Measurements from ENCODE around the gene PGM1. TPM values are rescaled to one million over a fixed set of nuclear protein-coding genes. Genes with fewer than 3 reads are reported as not detected.
A peak's percentile ranks its signal among the peaks of the same experiment; 100 is the strongest.

PGM1 gene
- total RNA-seq, 1 donor from 2014 or later, result 32.9 TPM

DNA sequence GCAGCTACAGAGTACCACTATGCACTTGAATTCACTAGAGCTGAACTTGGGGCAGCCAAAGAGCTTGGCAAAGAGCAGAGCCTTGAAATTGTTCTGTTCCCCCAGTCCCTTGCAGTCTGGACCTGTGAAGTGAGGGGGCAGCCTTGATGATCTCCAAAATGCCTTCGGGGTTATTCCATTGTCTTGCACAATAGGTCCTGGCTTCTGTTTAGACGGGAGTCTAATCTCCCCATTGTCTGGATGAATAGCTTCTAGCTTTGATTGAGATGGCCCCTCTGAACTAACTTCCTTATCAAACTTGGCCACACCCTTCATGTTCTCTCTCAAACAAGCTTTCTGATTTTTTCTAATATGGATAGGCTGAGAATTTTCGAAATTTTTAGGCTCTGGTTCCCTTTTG, 72.6 kb downstream of the PGM1 start:
- no peak for DNase-seq (ENCODE audit: low spot score)

DNA sequence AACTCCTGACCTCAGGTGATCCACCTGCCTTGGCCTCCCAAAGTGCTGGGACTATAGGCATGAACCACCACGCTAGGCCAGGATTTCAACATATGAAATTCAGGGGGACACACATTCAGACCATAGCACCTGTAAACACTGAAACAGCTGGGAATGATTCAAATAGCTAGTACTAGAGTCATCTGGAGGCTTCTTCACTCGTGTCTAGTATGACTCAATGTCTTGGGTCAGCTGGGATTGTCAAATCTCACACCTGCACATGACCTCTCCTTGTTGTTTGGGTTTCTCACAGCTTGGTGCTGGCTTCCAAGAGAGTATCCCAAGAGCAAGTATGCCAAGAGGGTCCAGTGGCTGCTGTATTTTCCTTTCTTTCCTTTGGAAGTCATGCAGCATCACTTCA, 75.1 kb downstream of the PGM1 start:
- DNase-seq (ENCODE audit: low spot score), result no peak

DNA sequence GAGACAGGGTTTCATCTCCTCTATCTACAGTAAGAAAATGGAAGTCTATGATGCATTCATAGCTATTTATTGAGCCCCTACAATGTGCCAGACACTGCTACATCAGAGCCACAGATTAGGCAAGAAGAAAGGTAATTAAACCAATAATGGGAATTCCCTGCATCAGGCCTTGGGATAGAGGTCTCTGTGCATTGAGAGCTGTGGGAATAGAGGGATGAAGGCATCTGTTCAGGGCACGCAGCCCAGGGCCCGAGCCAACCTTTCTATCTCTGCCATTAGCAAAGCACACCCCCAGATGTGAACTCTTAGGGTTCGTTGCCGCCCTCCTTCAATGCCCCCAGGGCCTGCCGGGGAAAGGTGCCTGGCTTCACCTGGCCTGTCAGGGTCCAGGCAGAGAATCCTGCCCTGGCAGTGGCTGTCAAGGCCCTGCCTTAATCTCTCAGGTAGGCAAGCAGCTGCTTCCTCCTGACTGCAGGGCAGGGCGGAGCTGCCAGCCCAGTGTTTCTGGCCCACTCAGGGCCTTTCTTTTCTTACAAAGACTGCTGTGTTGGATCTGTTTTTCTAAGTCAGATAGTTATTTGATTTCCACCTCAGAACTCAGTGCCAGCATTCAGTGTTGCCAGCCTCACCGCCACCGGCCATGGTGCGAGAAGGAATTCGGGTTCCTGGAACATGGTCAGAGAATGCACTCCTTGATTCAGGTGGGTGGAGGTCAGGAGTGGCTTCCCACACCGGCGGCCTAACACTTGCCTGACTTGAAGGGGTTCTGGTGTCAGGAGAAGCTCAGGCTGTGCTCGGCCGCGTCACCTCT, 76.1 kb downstream of the PGM1 start:
- no peak for DNase-seq (ENCODE audit: low spot score)

DNA sequence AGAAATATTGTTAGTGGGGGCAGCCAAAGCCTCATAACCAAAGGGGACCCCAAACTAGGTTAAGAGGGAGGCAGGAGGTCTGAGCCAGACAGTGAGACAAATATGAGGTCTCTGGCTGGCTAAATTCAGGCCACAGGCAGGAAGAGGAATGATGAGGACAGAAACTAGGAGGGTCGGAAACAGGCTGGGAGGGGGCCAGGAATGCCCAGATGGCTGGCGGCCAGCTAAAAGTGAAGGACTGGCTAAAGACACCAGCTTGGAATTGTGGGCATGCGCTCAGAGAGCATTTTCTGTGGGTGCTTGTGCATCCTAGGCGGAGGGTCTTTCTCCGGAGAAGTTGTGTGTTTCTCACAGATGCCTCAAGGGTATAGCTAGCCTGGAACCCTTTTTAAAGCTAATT, 77.0 kb downstream of the PGM1 start:
- DNase-seq (ENCODE audit: low spot score), result no peak

DNA sequence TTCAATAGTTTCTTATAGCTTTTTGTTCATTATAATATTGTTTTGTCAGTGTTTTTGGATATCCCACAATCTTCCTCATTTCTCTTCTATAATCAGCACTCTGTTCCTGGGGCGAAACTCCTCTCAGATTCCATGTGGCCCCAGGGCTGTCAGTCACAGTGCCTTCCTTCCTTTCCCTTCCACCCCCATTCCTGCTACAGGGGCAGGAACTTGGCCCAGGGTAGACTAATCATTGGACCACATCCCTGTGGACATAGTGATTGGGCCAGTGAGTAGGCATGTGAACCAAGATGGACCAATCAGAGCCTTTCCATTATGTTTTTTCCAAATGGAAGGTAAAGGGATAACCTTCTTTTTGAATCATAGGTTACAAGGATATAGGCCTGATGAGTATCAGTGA, 78.3 kb downstream of the PGM1 start:
- no peak for DNase-seq (ENCODE audit: low spot score)

DNA sequence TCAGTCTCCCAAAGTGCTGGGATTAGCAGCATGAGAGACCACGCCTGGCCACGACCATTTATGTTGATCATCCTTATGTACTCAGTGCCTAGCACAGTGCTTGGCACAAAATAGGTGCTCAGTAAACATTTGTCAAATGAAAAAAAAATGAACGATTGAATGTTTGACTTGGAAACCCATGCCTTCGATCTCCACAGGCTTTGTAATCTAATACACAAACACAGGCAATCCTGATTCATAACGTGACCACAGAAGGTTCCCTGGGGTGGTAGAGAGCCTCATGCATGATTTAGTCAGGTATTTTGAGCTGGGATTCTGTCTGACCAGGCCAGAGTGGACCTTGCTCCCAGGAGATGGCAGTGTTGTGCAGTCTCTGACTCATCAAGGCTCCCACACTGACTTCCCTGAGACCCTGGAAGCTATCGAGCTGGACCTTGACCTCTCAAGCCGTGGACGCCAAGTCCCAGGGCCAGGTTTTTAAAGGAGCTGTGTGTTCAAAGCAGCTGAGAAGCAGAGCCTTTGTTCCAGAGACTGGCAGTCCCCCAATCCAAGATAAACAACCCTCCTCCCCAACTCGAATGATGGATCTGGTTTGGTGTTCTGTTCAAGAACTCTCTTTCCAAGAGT, 81.1 kb downstream of the PGM1 start:
- peak; percentile 67 for DNase-seq (ENCODE audit: low spot score)

DNA sequence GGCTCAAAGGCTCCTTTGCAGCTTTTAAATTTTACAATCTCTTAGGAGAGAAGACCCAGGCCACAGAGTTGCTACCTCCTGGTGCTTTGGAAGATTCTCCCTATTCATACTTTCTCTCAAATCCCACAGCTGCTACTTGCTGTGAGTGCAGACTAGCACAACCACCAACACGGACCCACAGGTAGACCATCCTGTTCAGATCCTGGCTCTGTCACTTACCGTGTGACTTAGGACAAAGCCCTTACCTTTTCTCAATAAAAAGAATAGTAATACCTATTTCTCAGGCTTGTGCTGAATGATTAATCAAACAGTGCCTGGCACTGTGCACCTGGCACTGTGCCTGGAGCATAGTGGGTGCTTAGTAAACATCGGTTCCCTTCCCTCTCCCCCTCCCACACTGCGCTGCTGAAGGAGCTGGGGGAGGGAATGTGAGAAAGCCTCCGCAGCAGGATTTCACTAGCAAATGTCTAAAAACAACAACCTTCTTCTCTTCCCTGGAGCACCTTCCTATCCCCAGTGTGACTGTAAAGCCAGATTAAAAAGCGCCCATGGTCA, 81.7 kb downstream of the PGM1 start:
- DNase-seq (ENCODE audit: low spot score), result no peak

DNA sequence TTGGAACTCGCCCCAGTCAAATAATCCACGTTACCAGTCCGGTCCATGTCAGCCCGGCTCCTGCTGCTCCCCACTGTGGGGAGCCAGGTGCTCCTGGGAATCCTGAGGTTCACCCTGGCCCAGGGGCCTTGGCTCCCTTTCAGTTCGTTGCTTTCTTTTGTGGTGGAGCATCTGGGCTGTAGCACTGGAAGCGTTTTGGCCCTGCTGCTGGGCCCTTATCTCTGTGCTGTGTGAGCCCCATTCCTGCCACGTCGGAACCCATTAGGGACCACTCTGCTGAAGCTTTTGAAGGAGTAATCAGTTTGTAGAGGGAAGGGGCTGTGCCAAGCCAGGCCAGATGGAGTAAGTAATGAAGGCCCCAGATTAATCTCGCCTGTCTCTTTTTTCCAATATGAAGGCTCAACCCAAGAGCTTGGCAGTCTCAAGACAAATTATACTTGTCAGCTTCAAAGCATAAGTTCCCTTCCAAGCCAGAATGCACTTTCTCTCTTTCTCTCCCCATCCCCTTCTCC, 82.3 kb downstream of the PGM1 start:
- DNase-seq (ENCODE audit: low spot score), result no peak

DNA sequence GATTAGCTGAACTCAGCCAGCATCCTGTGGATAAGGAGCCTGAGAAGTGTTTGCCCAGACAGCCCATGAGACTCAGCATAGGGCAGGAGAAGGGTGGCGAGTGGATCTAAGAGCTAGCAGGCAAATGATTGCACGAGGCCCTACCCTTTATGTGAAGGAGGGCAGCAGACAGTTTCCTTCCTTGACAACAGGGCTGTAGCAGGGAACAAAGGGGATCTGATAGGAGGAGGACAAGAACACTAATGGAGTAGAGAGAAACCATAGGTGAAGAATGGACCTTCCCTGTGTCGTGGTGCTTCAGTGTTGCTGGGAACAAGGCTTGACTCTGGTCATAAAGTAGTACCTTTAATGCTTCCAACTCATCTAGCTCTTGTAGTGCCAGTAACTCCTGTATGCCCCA, 84.3 kb downstream of the PGM1 start:
- DNase-seq (ENCODE audit: low spot score), result no peak

DNA sequence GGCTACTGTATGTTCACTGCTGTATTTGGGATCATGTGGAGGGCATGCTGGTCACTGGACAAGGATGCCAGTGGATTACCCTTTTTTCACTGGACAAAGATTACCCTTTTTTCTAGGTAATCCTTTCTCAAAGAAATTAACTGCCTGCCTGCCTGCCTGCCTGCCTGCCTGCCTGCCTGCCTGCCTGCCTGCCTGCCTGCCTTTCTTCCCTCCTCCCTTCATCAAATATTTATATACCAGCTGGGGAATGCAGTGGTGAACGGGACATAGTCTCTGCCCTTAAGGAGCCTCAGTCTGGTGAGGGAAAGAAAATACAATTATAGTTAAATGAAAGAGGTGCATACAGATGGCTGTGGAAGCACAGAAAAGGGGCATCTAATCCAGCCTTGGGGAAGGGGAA, 85.0 kb downstream of the PGM1 start:
- no peak for DNase-seq (ENCODE audit: low spot score)

DNA sequence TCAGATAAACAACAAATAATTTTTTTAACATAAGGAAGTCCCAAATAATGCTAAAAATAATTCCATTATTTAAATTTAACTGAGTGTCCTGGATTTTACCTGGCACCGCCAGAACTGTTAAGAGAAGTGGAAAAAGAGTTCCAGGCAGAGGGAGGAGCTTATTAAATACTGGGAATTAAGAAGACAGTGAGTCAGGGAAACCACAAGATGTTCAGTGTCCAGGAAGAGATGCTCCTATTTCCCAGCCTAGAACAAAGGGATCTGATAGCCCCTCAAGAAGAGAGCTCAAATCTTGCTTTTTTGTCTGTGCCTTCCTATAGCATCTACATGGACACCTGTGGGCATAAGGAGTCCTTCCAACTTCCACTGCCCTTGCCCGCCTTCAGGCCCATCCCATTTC, 85.9 kb downstream of the PGM1 start:
- no peak for DNase-seq (ENCODE audit: low spot score)

DNA sequence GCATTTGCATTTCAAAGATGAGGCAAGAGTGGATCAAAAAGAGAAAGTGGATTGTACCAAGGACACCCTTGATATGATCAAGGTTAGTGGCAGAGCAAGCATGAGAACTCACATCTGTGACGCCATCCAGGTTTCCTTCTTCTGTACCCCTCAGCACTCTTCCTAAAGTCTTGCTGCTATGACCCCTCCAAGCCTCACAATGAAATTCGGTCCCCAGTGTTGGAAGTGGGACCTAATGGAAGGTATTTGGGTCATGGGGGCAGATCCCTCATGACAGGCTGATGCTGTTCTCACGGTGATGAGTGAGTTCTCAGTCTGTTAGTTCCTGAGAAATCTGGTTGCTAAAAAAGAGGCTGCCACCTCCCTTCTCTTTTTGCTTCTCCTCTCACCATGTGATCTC, 86.4 kb downstream of the PGM1 start:
- DNase-seq (ENCODE audit: low spot score), result no peak

DNA sequence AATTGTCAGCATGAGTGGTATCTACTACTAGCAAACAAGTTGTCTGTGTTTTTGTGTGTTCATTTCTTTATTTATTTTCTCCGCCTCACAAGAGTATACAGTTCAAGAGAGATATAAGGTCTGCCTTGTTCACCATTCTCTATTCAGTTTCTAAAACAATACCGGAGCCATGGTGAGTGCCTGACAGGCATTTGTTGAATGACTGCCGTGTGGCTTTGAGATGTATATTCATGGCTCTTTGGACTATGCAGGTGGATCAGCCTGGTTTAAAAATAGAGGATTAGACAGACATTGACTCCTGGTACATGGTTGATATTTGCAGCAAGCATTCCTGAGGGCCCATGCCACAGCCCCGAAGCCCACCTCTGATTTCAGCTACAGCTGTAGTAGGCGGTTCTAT, 89.7 kb downstream of the PGM1 start:
- DNase-seq (ENCODE audit: low spot score), result no peak

DNA sequence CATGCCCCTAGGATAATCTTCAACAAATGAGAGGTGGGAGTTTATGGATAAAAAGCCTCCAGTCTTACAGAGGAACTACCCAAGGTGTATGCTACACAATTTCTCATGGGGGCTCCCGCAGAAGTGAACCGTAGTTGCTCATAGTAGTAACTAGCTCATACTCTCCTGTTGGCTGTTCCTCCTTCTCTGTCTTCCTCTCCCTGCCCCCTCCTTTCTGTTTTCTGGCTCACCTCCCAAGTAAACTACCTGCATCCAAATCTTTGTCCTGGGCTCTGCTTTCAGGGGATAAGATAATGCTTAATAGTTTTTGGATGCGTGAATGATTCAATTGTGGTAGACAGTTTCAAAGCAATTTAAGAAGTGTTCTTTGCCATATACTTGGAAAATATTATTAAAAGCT, 90.5 kb downstream of the PGM1 start:
- no peak for DNase-seq (ENCODE audit: low spot score)

DNA sequence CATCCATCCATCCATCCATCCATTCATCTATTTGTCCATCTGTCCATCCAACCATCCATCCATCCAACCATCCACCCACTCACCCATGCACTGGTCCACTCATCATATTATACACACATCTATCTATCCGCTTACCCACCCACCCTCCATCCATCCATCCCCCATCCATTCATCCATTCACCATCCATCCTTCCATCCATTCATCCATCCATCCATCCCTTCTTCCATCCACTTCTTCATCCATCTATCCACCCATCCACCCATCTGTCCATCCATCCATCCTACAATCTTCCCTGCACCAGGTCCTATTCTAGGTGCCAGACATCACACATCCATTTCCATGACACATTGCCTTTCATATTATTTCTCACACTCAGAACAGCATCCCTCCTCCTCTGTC, 93.5 kb downstream of the PGM1 start:
- DNase-seq (ENCODE audit: low spot score), result no peak

DNA sequence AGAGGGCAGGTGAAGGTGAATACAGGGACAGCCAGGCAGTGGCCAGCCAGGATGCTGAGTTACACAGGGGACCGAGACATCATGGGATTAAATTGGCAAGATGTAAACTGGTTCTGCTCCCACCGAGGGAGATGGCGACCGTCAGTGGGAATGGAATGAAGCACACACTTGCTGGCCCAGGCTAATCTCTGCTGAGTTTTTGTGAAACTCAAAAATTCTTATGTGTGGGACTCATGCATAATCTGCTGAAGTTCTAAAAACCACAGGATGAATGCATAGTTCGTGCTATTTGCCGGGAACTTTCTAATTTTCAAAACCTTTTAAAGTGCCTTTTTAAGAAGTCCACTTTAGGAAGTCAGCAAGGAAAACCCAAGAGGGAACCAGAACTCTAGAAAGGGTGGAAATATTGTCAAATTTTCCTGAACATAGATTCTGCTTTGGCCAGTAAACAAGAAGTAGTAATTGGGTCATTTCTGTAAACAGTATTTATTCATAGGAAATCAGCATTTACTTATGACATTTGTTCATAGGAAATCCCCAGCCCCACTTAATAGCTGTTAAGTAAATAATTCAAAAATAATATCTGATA, 95.2 kb downstream of the PGM1 start:
- no peak for DNase-seq (ENCODE audit: low spot score)

DNA sequence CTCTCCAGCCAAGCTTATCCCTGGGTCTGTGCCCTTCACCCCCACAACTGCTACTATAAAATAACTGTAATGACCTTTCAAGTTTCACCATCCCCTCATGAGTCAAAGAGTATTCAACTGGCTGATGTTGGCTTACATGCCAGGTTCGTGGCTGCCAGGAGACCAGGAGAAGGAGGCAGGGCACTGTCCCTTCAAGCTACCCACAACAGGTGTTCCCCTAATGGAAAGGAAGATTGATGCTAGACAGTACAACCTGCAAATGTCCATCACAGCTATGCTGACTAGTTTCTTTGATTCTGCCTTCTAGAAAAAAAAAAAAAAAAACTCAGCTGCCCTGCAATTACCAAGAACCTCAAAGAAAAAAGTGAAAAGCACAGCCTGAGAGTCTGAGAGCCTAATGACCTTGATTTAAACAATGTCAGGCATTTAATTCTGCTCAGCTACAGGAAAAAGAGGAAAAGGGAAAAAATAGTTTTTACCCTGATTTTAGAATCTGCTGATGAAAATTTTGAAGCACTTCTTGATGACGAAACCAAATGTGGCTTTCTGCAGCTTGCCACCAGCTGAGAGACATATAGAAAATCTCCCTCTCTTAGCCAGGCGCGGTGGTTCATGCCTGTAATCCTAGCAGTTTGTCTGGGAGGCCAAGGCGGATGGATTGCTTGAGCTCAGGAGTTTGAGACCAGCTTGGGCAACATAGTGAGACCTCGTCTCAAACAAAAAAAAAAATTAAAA, 97.9 kb downstream of the PGM1 start:
- no peak for DNase-seq (ENCODE audit: low spot score)

DNA sequence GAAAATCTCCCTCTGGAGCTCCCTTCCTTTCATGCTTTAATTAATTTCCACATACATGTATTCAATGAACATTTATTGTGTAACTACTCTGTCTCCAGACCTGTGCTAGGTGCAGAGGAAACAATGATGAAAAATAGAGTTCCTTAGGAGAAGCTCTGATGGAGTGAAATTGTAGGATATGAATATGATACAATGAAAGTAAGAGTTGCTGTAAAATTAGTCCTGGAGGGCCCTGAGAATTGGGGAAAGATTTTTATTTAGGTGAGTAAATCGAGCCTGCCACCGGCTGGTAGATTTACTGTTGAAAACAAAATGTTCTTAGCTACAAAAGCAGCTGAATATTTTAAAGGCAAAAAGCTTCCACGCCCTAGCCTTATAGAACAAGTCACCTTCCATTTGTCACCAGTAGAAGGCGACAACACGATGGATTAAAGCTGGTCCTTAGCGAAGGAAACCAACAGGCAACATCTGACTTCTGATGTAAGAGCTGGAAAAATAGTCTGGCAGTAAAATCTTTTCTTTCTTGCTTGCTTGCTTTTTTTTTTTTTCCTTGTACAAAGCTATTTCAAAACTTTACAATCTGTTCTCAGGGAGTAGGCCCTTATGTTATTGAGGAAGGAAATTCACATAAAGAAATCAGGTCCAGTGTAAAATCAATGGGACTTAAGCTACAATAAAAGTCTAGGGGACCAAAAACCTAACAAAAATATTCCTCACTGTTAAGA, 98.7 kb downstream of the PGM1 start:
- DNase-seq (ENCODE audit: low spot score), result peak; percentile 81

DNA sequence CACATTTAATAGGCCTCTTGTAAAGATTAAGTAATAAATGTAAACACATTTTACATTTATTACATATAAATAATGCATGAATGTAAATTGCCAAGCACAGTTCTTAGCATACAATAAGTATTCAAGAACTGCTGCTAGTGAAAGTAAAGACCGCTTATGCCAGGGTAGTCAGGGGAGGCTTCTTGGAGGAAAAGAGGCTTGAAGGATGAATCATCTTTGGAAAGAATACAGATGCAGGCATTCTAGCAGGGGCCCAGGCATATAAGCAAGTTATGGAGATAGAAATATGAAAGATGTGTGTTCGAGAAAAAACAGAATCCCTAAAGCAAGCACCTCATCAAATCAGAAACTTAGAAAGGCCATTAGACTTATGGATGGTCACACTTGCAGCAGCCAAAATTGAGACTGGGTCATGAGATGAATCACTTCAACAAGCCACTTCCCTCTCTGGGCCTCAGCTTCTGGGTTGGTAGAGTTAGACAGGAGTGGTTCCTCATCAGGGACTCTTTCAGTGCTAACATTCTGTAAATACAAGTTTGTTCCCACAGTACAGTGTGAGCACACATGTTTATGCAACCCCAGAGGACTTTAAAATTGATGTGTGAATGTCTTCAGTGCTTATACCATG, 100.8 kb downstream of the PGM1 start:
- DNase-seq (ENCODE audit: low spot score), result no peak

DNA sequence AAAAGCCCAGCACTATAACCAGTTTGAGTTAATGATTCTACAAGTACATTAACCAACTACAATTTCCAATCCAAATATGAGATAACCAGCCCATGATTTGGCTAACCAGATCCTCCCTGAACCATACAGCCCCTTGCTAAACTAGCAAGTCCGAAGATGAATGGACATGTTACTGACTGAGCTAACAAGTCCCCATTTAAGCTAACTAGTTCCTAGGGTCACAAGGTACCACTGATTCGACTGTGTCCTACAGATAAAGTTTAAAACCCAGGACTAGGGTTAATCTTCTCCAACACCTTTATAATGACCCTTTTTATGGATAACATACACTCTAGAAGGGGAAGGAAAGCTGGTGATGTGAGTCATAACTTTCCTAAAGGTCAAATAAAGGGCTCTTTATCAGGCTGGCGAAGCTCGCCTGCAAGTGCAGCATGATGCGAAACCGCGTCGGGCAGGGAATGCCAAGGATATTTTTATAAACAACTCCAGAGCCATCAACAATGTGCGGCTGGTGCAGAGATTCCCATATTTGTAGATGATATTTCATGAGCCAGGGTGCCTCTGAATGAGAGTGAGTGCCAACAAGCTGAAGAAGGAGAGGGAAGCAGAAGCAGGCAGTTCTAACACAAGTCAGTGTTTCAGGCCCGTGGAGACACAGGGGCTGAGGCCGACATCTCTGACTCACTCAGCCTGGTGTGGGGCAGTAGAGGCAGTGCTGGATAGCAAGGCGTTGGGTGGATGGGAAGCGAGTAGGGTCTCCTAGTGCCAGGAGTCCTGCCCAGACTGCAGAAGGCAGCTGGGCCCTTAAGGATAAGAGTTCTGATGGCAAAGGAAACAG, 105.0 kb downstream of the PGM1 start:
- peak; percentile 64 for DNase-seq (ENCODE audit: low spot score)

Data from ureter (tissue), 1 donor.